ENCODE results near the gene CXADR. TPM values are rescaled to one million over a fixed set of nuclear protein-coding genes. Genes with fewer than 3 reads are reported as not detected.

The CXADR gene
- total and polyA plus RNA-seq, 9 of the 15 experiments (the other 6 are each of a cell fraction or from before 2014, with no cell fraction given): 0.01 to 0.41 (median 0.14) TPM

DNA sequence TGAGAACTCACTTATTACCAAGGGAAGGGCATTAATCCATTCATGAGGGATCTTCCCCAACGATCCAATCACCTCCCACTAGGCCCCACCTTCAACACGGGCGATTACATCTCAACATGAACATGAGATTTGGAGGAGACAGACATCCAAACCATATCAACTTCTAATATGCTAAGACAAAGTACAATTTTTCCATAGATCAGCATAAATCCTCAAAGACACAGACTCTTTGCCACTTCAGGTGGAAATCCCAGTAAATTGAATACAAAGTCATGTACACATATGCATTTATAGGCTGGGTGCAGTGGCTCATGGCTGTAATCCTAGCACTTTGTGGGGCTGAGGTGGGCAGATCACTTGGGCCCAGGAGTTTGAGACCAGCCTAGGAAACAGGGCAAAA is 18.8 kb upstream of the CXADR start:
- Histone ChIP-seq H3K9ac (ENCODE audit: insufficient read depth in 1 of 2, low read depth in 2 of 2, low read length in 2 of 2) (no peak overlapping the region), H3K79me2 (ENCODE audit: control insufficient read depth, insufficient read depth, low read length) (no peaks in the 10 kb centered on the region), H3K36me3 (ENCODE audit: control insufficient read depth, insufficient read depth, low read length) (no peaks in the 10 kb centered on the region), H3K4me2 (ENCODE audit: insufficient read depth, low read length) (no peak overlapping the region), H3K9me3 (replicated peaks; ENCODE audit: control insufficient read depth, insufficient read depth, low read depth, low read length) (no peaks in the 10 kb centered on the region), H3K27me3 (ENCODE audit: control insufficient read depth in 2 of 2, insufficient read depth in 2 of 2, low read length in 2 of 2) (no peaks in the 10 kb centered on the region), H3K27ac (ENCODE audit: extremely low read depth, low read depth, low read length) (no peak overlapping the region), H3K4me1 (replicated peaks in 1 of 2; ENCODE audit: control insufficient read depth in 2 of 2, insufficient read depth in 2 of 2, low read length in 2 of 2) (no peaks in the 10 kb centered on the region), H2AFZ (ENCODE audit: low read depth, low read length) (no peak overlapping the region), H3K4me3 (no peak overlapping the region), H4K20me1 (replicated peaks; ENCODE audit: control insufficient read depth, insufficient read depth, low read length) (no peaks in the 10 kb centered on the region), H3K9me1 (ENCODE audit: control insufficient read depth, insufficient read depth, low read length) (no peaks in the 10 kb centered on the region)
- FAIRE-seq (no peak), ATAC-seq (no peak), DNase-seq (ENCODE audit: extremely low read depth in 1 of 4, low spot score in 3 of 4) (no peak)
- in situ Hi-C loops (cut with MboI): no loop called here
- CTCF ChIA-PET (ENCODE audit: low intra/inter-chr PET ratio): no interaction called here
- 0% methylated on average over 3 of the region's 3 CpGs for WGBS (ENCODE audit: insufficient coverage, low coverage, missing lambda C conversion rate)
- POLR2A ChIA-PET: no interaction called here
- TF ChIP-seq ZNF316 (IDR thresholded peaks at IDR 0.05) (0 out of 2 replicates have a peak, but pooled peaks have one; percentile 9), ZC3H8 (IDR thresholded peaks at IDR 0.05) (no peak)
- BruUV-seq (replicated peaks): no TSS peak
- intact Hi-C loops (cut with micrococcal nuclease): no loop called here

GRCh38 chr21:17495680-17496079 is 17.2 kb upstream of the CXADR start:
- DNase-seq (ENCODE audit: extremely low read depth in 1 of 4, low spot score in 3 of 4): no peak
- ChIA-PET POLR2A (no interaction called here), CTCF (ENCODE audit: low intra/inter-chr PET ratio) (no interaction called here)
- H3K4me2 ChIP-seq (ENCODE audit: insufficient read depth, low read length): no peak overlapping the region
- H3K9ac ChIP-seq (ENCODE audit: insufficient read depth in 1 of 2, low read depth in 2 of 2, low read length in 2 of 2): no peak overlapping the region
- H3K27me3 ChIP-seq (ENCODE audit: control insufficient read depth in 2 of 2, insufficient read depth in 2 of 2, low read length in 2 of 2): no peaks in the 10 kb centered on the region
- TF ChIP-seq KDM4B (IDR thresholded peaks at IDR 0.05; ENCODE audit: borderline replicate concordance in 2 of 2, low read depth in 1 of 2): no peak
- no peak for TF ChIP-seq ZNF764 (CRISPR knock-in tag; IDR thresholded peaks at IDR 0.05; ENCODE audit: low read depth)
- no peak for TF ChIP-seq ZNF121 (CRISPR knock-in tag; conservative IDR thresholded peaks at IDR 0.05)
- no peak for TF ChIP-seq ZNF316 (IDR thresholded peaks at IDR 0.05)
- TF ChIP-seq THAP7 (CRISPR knock-in tag; IDR thresholded peaks at IDR 0.05): no peak
- no peak for TF ChIP-seq NCOA1 (IDR thresholded peaks at IDR 0.05; ENCODE audit: low read depth)
- no peak for TF ChIP-seq CHD2 (IDR thresholded peaks at IDR 0.05; ENCODE audit: low read depth, low read length)
- no peak for TF ChIP-seq RFX5 (IDR thresholded peaks at IDR 0.05; ENCODE audit: low read depth, low read length)
- TF ChIP-seq LARP7 (IDR thresholded peaks at IDR 0.05): no peak
- TF ChIP-seq FOSL1 (tag; conservative IDR thresholded peaks at IDR 0.05): no peak
- TF ChIP-seq CCAR2 (IDR thresholded peaks at IDR 0.05; ENCODE audit: low read depth, low read length): no peak
- no peak for TF ChIP-seq CREB3L1 (IDR thresholded peaks at IDR 0.05; ENCODE audit: borderline replicate concordance, low read depth)
- TF ChIP-seq, protein P1, sequence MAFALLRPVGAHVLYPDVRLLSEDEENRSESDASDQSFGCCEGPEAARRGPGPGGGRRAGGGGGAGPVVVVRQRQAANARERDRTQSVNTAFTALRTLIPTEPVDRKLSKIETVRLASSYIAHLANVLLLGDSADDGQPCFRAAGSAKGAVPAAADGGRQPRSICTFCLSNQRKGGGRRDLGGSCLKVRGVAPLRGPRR (CRISPR knock-in tag; IDR thresholded peaks at IDR 0.05): no peak
- no TSS peak for BruUV-seq (replicated peaks)
- in situ Hi-C loops (cut with MboI): no loop called here
- H4K20me1 ChIP-seq (replicated peaks; ENCODE audit: control insufficient read depth, insufficient read depth, low read length): no peaks in the 10 kb centered on the region
- H3K27ac ChIP-seq (ENCODE audit: extremely low read depth, low read depth, low read length): no peak overlapping the region
- H3K4me3 ChIP-seq: no peak overlapping the region
- H2AFZ ChIP-seq (ENCODE audit: low read depth, low read length): no peak overlapping the region
- ATAC-seq: no peak
- H3K9me3 ChIP-seq (replicated peaks; ENCODE audit: control insufficient read depth, insufficient read depth, low read depth, low read length): no peaks in the 10 kb centered on the region
- H3K4me1 ChIP-seq (replicated peaks in 1 of 2; ENCODE audit: control insufficient read depth in 2 of 2, insufficient read depth in 2 of 2, low read length in 2 of 2): no peaks in the 10 kb centered on the region
- no peaks in the 10 kb centered on the region for H3K9me1 ChIP-seq (ENCODE audit: control insufficient read depth, insufficient read depth, low read length)
- H3K36me3 ChIP-seq (ENCODE audit: control insufficient read depth, insufficient read depth, low read length): no peaks in the 10 kb centered on the region
- intact Hi-C loops (cut with micrococcal nuclease): no loop called here
- H3K79me2 ChIP-seq (ENCODE audit: control insufficient read depth, insufficient read depth, low read length): no peaks in the 10 kb centered on the region
- no peak for FAIRE-seq
- WGBS (ENCODE audit: insufficient coverage, low coverage, missing lambda C conversion rate): 0% methylated on average over 2 of the region's 2 CpGs

Data from K562 (cell line).